Right atrium auricular region (tissue), 2 donors: ENCODE data around the gene USP36. TPM values are rescaled to one million over a fixed set of nuclear protein-coding genes. Genes with fewer than 3 reads are reported as not detected.
A peak's percentile ranks its signal among the peaks of the same experiment; 100 is the strongest.
"Not testable (repeated sequence)": the region's sequence is repeated elsewhere in the genome, so short reads cannot be mapped to it uniquely, and the experiment has no call there.

Experiments
- DNase-seq: peaks from one replicate; pipeline ENCODE4 v3.0.0-alpha.2; 2019; ENCODE audit warnings: low spot score
- H3K27ac ChIP-seq, 2 donors: fragments of 200-600 bp; sonication (generic); 1 replicate in 1 of 2; 2 replicates in 1 of 2; pipeline ENCODE4 v1.5.1; 2016 to 2019
- H3K27me3 ChIP-seq, 2 donors: fragments of 200-600 bp; sonication (generic); one replicate each; pipeline versions ENCODE4 v1.5.1 to v1.6.0; 2017 to 2019
- H3K36me3 ChIP-seq: fragments of 200-600 bp; sonication (generic); one replicate; pipeline ENCODE4 v1.5.1; 2016
- H3K4me1 ChIP-seq, 2 donors: fragments of 200-600 bp; sonication (generic); one replicate each; pipeline versions ENCODE4 v1.5.1 to v1.6.0; 2017 to 2019
- H3K4me3 ChIP-seq, 2 donors: fragments of 200-600 bp; sonication (generic); 1 replicate in 1 of 2; 2 replicates in 1 of 2; pipeline ENCODE4 v1.5.1; 2017 to 2019; ENCODE audit warnings: mild to moderate bottlenecking in 1 of 2, moderate library complexity in 1 of 2
- H3K9me3 ChIP-seq, 2 donors: fragments of 200-600 bp; sonication (generic); one replicate each; pipeline ENCODE4 v1.5.1; 2019
- CTCF ChIP-seq, 2 donors: fragments of 200-600 bp; sonication (generic); IDR thresholded peaks; one replicate each; pipeline ENCODE4 v1.5.1; 2019; ENCODE audit warnings: antibody characterized with exemption in 2 of 2
- total RNA-seq, 2 donors: library from RNA; depleted of rRNA; stranded (reverse); fragments of >200 nt; gene quantifications; one replicate each; pipeline ENCODE4 v1.1.0, GENCODE V29; 2016

Gene USP36
- total RNA-seq, 2 donors from 2014 or later: 15.4 to 18.1 TPM

GRCh38 chr17:78879635-78880186, 39.1 kb upstream of the USP36 start:
- Histone ChIP-seq H3K36me3 (no peaks in the 10 kb centered on the region), H3K27me3 (no peaks in the 10 kb centered on the region), H3K4me1 (peaks cover 0 to 88% of the 10 kb centered on the region in 2 donors), H3K27ac (peak overlapping the region; percentile 90 to 97), H3K4me3 (peak overlapping the region in 1 of 2 donors; percentile 27), H3K9me3 (no peaks in the 10 kb centered on the region)
- DNase-seq: peak; percentile 85
- no peak for TF ChIP-seq CTCF (IDR thresholded peaks at IDR 0.05)

GRCh38 chr17:78878871-78879527, 38.4 kb upstream of the USP36 start:
- Histone ChIP-seq H3K4me3 (peak overlapping the region in 1 of 2 donors; percentile 27), H3K9me3 (no peaks in the 10 kb centered on the region), H3K4me1 (peaks cover 0 to 88% of the 10 kb centered on the region in 2 donors), H3K27me3 (no peaks in the 10 kb centered on the region), H3K36me3 (no peaks in the 10 kb centered on the region), H3K27ac (peak overlapping the region; percentile 90 to 97)
- DNase-seq: no peak
- TF ChIP-seq CTCF (IDR thresholded peaks at IDR 0.05): no peak

- no peaks in the 10 kb centered on the region for H3K27me3 ChIP-seq
- no peak for DNase-seq
- H3K36me3 ChIP-seq: no peaks in the 10 kb centered on the region
- no peak overlapping the region for H3K27ac ChIP-seq
- TF ChIP-seq CTCF (IDR thresholded peaks at IDR 0.05): no peak
- H3K9me3 ChIP-seq: no peaks in the 10 kb centered on the region
- H3K4me1 ChIP-seq: peaks cover 0 to 88% of the 10 kb centered on the region in 2 donors
- H3K4me3 ChIP-seq: no peak overlapping the region
These were observed 37.6 kb upstream of the USP36 start for GRCh38 chr17:78878261-78878660.

- H3K27me3 ChIP-seq, H3K4me3 ChIP-seq, DNase-seq, H3K27ac ChIP-seq, H3K9me3 ChIP-seq: not testable (repeated sequence)
- H3K4me1 ChIP-seq: peaks cover 0 to 79% of the 10 kb centered on the region in 2 donors
- H3K36me3 ChIP-seq: peaks cover 10% of the 10 kb centered on the region
These were observed 36.4 kb upstream of the USP36 start for GRCh38 chr17:78876954-78877517.

GRCh38 chr17:78876094-78876597, 35.5 kb upstream of the USP36 start:
- H3K9me3 ChIP-seq: no peaks in the 10 kb centered on the region
- H3K4me3 ChIP-seq: no peak overlapping the region
- H3K27ac ChIP-seq: peak overlapping the region; percentile 8 to 61
- no peak for DNase-seq
- H3K36me3 ChIP-seq: peaks cover 13% of the 10 kb centered on the region
- peaks cover 0 to 73% of the 10 kb centered on the region in 2 donors for H3K4me1 ChIP-seq
- TF ChIP-seq CTCF (IDR thresholded peaks at IDR 0.05): no peak
- H3K27me3 ChIP-seq: no peaks in the 10 kb centered on the region

GRCh38 chr17:78875363-78876093, 34.9 kb upstream of the USP36 start:
- no peak for TF ChIP-seq CTCF (IDR thresholded peaks at IDR 0.05)
- Histone ChIP-seq H3K36me3 (peaks cover 18% of the 10 kb centered on the region), H3K27ac (peak overlapping the region; percentile 8 to 61), H3K4me1 (peaks cover 0 to 66% of the 10 kb centered on the region in 2 donors), H3K4me3 (no peak overlapping the region), H3K27me3 (no peaks in the 10 kb centered on the region), H3K9me3 (no peaks in the 10 kb centered on the region)
- no peak for DNase-seq
